COLO668 (cell line): ENCODE data around the gene FIBCD1.

Source experiments
- DNase-seq: peaks from one replicate; lab custom pipeline; 2025; ENCODE audit not compliant: unreplicated experiment; lab: John Stamatoyannopoulos, UW

FIBCD1 gene

GRCh38 chr9:130884111-130884531 is 54.9 kb downstream of the FIBCD1 start:
- no peak for DNase-seq

- no peak for DNase-seq
These were observed 55.6 kb downstream of the FIBCD1 start for GRCh38 chr9:130883479-130883878.

- no peak for DNase-seq
These were observed 56.3 kb downstream of the FIBCD1 start for GRCh38 chr9:130882696-130883225.

- no peak for DNase-seq
These were observed 57.5 kb downstream of the FIBCD1 start for GRCh38 chr9:130881516-130881915.

- DNase-seq = no peak
These were observed 58.3 kb downstream of the FIBCD1 start for GRCh38 chr9:130880599-130881220.

GRCh38 chr9:130879863-130880411 is 59.1 kb downstream of the FIBCD1 start:
- no peak for DNase-seq

GRCh38 chr9:130878295-130878694 is 60.8 kb downstream of the FIBCD1 start:
- no peak for DNase-seq

GRCh38 chr9:130877300-130877699 is 61.7 kb downstream of the FIBCD1 start:
- no peak for DNase-seq

GRCh38 chr9:130874783-130875182 is 64.3 kb downstream of the FIBCD1 start:
- DNase-seq = no peak

GRCh38 chr9:130873966-130874365 is 65.1 kb downstream of the FIBCD1 start:
- DNase-seq = no peak

- DNase-seq = no peak
These were observed 66.0 kb downstream of the FIBCD1 start for GRCh38 chr9:130872912-130873503.

GRCh38 chr9:130872508-130872907 is 66.5 kb downstream of the FIBCD1 start:
- no peak for DNase-seq

GRCh38 chr9:130872093-130872492 is 67.0 kb downstream of the FIBCD1 start:
- no peak for DNase-seq

- no peak for DNase-seq
These were observed 67.5 kb downstream of the FIBCD1 start for GRCh38 chr9:130871395-130872062.

- DNase-seq = no peak
These were observed 68.3 kb downstream of the FIBCD1 start for GRCh38 chr9:130870491-130871381.

- DNase-seq = peak; percentile 7
These were observed 69.8 kb downstream of the FIBCD1 start for GRCh38 chr9:130869250-130869649.

GRCh38 chr9:130868230-130868629 is 70.8 kb downstream of the FIBCD1 start:
- no peak for DNase-seq

- no peak for DNase-seq
These were observed 71.5 kb downstream of the FIBCD1 start for GRCh38 chr9:130867556-130867955.

GRCh38 chr9:130866474-130866965 is 72.5 kb downstream of the FIBCD1 start:
- peak; percentile 70 for DNase-seq

GRCh38 chr9:130865921-130866320 is 73.1 kb downstream of the FIBCD1 start:
- DNase-seq = no peak

- no peak for DNase-seq
These were observed 74.5 kb downstream of the FIBCD1 start for GRCh38 chr9:130864541-130864940.
